ENCODE measurements around the gene SORBS1.

DNA sequence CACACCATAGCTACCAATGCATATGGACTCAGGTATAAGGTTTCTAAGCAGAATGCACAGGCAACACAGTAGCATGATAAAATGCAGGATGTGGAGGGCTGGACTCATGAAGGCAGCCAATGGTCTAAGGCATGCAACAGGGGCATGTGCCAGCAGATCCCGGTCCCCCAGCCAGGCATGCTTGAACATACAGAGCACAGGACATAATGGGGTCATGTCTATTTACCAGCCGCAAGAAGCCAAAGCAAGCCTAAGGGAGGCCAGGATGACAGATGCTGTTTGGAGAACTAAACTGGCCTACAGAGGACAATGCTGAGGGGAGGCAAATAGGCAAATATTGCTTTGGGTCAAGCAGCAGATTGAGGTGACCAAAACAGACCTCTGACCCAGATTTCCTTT is 210.3 kb downstream of the SORBS1 start:
- TF ChIP-seq MYC (CRISPR knock-in tag; IDR thresholded peaks at IDR 0.05; ENCODE audit: borderline replicate concordance): no peak
- TF ChIP-seq, protein P1, sequence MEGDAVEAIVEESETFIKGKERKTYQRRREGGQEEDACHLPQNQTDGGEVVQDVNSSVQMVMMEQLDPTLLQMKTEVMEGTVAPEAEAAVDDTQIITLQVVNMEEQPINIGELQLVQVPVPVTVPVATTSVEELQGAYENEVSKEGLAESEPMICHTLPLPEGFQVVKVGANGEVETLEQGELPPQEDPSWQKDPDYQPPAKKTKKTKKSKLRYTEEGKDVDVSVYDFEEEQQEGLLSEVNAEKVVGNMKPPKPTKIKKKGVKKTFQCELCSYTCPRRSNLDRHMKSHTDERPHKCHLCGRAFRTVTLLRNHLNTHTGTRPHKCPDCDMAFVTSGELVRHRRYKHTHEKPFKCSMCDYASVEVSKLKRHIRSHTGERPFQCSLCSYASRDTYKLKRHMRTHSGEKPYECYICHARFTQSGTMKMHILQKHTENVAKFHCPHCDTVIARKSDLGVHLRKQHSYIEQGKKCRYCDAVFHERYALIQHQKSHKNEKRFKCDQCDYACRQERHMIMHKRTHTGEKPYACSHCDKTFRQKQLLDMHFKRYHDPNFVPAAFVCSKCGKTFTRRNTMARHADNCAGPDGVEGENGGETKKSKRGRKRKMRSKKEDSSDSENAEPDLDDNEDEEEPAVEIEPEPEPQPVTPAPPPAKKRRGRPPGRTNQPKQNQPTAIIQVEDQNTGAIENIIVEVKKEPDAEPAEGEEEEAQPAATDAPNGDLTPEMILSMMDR (CRISPR knock-in tag; IDR thresholded peaks at IDR 0.05): no peak
- no peak for TF ChIP-seq ZFP82 (CRISPR knock-in tag; IDR thresholded peaks at IDR 0.05; ENCODE audit: borderline replicate concordance)
- no peak for TF ChIP-seq RAD21 (CRISPR knock-in tag; IDR thresholded peaks at IDR 0.05)
- TF ChIP-seq RORA (CRISPR knock-in tag; IDR thresholded peaks at IDR 0.05): no peak
- no peak for TF ChIP-seq POLR2A (IDR thresholded peaks at IDR 0.05; ENCODE audit: insufficient read depth in 1 of 2, low read depth in 2 of 2, low read length in 2 of 2)
- TF ChIP-seq, protein P2, sequence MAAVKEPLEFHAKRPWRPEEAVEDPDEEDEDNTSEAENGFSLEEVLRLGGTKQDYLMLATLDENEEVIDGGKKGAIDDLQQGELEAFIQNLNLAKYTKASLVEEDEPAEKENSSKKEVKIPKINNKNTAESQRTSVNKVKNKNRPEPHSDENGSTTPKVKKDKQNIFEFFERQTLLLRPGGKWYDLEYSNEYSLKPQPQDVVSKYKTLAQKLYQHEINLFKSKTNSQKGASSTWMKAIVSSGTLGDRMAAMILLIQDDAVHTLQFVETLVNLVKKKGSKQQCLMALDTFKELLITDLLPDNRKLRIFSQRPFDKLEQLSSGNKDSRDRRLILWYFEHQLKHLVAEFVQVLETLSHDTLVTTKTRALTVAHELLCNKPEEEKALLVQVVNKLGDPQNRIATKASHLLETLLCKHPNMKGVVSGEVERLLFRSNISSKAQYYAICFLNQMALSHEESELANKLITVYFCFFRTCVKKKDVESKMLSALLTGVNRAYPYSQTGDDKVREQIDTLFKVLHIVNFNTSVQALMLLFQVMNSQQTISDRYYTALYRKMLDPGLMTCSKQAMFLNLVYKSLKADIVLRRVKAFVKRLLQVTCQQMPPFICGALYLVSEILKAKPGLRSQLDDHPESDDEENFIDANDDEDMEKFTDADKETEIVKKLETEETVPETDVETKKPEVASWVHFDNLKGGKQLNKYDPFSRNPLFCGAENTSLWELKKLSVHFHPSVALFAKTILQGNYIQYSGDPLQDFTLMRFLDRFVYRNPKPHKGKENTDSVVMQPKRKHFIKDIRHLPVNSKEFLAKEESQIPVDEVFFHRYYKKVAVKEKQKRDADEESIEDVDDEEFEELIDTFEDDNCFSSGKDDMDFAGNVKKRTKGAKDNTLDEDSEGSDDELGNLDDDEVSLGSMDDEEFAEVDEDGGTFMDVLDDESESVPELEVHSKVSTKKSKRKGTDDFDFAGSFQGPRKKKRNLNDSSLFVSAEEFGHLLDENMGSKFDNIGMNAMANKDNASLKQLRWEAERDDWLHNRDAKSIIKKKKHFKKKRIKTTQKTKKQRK (IDR thresholded peaks at IDR 0.05; ENCODE audit: low read length): no peak
- TF ChIP-seq ZNF350 (CRISPR knock-in tag; IDR thresholded peaks at IDR 0.05; ENCODE audit: borderline replicate concordance, low read depth): no peak
- no peak for TF ChIP-seq KDM6A (CRISPR knock-in tag; IDR thresholded peaks at IDR 0.05; ENCODE audit: low read depth)
- no peak for TF ChIP-seq ETV6 (CRISPR knock-in tag; conservative IDR thresholded peaks at IDR 0.05)
